Neural cell (in vitro differentiated cells): ENCODE results near the gene MAPT. TPM values are rescaled to one million over a fixed set of nuclear protein-coding genes. Genes with fewer than 3 reads are reported as not detected.

Experiments
- H2AFZ ChIP-seq: fragments of 200-600, 300-800 bp; sonication (generic), shearing (Covaris generic); 2 replicates; pipeline ENCODE4 v1.6.0; 2014; ENCODE audit warnings: low read depth, mild to moderate bottlenecking, antibody characterized with exemption, low read length, moderate library complexity
- H3F3A ChIP-seq: fragments of 200-600 bp; shearing (Covaris generic); 2 replicates; pipeline ENCODE4 v1.6.1; 2016; ENCODE audit warnings: mild to moderate bottlenecking, moderate library complexity, mixed read lengths, antibody characterized with exemption, low read length; ENCODE audit not compliant: insufficient read depth, poor library complexity, severe bottlenecking
- H3K27ac ChIP-seq: fragments of 200-600, 300-800 bp; sonication (generic), shearing (Covaris generic); 2 replicates; pipeline ENCODE4 v1.5.1; 2014; ENCODE audit warnings: mild to moderate bottlenecking, low read length, moderate library complexity
- H3K27me3 ChIP-seq: fragments of 300-800, 200-600 bp; sonication (generic), shearing (Covaris generic); 2 replicates; pipeline ENCODE4 v1.6.0; 2014; ENCODE audit warnings: mild to moderate bottlenecking, low read depth, low read length, moderate library complexity; ENCODE audit not compliant: insufficient read depth
- H3K36me3 ChIP-seq: fragments of 300-800, 200-600 bp; sonication (generic), shearing (Covaris generic); 2 replicates; pipeline ENCODE4 v1.5.1; 2014; ENCODE audit warnings: mild to moderate bottlenecking, antibody characterized with exemption, low read length, moderate library complexity; ENCODE audit not compliant: insufficient read depth
- H3K4me2 ChIP-seq: fragments of 300-800, 200-600 bp; sonication (generic), shearing (Covaris generic); 2 replicates; pipeline ENCODE4 v1.6.0; 2014; ENCODE audit warnings: mild to moderate bottlenecking, low read length
- H3K4me3 ChIP-seq: fragments of 300-800, 200-600 bp; sonication (generic), shearing (Covaris generic); 2 replicates; pipeline ENCODE4 v1.5.1; 2014; ENCODE audit warnings: mild to moderate bottlenecking, low read length, moderate library complexity
- H3K79me2 ChIP-seq: fragments of 200-600 bp; shearing (Covaris generic); replicated peaks from 2 replicates; pipeline ENCODE4 v1.6.0; 2014; ENCODE audit warnings: mild to moderate bottlenecking, low read length, moderate library complexity; ENCODE audit not compliant: insufficient read depth
- H3K9ac ChIP-seq: fragments of 300-800, 200-600 bp; sonication (generic), shearing (Covaris generic); 2 replicates; pipeline ENCODE4 v1.6.1; 2016; ENCODE audit warnings: mild to moderate bottlenecking, low read length, mixed read lengths
- H3K9me2 ChIP-seq: fragments of 200-600 bp; shearing (Covaris generic); 2 replicates; pipeline ENCODE4 v1.6.1; 2016; ENCODE audit warnings: mild to moderate bottlenecking, low read length, mixed read lengths; ENCODE audit not compliant: insufficient read depth
- H3K9me3 ChIP-seq: fragments of 200-600, 300-800 bp; sonication (generic), shearing (Covaris generic); 2 replicates; pipeline ENCODE4 v1.6.1; 2016; ENCODE audit warnings: mild to moderate bottlenecking, mixed run types, low read length, moderate library complexity, mixed read lengths
- H4K20me1 ChIP-seq: fragments of 200-600 bp; shearing (Covaris generic); 2 replicates; pipeline ENCODE4 v1.6.1; 2016; ENCODE audit warnings: mild to moderate bottlenecking, mixed run types; ENCODE audit not compliant: insufficient read depth
- EP300 ChIP-seq: fragments of 450-650 bp; conservative IDR thresholded peaks from 2 replicates; pipeline ENCODE4 v1.6.1; 2014; ENCODE audit warnings: antibody characterized with exemption, mild to moderate bottlenecking, moderate library complexity; ENCODE audit not compliant: poor library complexity, severe bottlenecking
- RAD21 ChIP-seq: fragments of 450-650 bp; conservative IDR thresholded peaks from 2 replicates; pipeline ENCODE4 v1.6.1; 2014; ENCODE audit warnings: antibody characterized with exemption, mild to moderate bottlenecking, moderate library complexity
- SMC3 ChIP-seq: fragments of 450-650 bp; conservative IDR thresholded peaks from 2 replicates; pipeline ENCODE4 v1.6.1; 2014; ENCODE audit warnings: antibody characterized with exemption, mild to moderate bottlenecking, moderate library complexity; ENCODE audit not compliant: poor library complexity
- TAF1 ChIP-seq: IDR thresholded peaks from 2 replicates; pipeline ENCODE4 v1.6.1; 2012; ENCODE audit warnings: low read depth
- polyA plus RNA-seq: library from polyadenylated mRNA; depleted of rRNA; stranded (reverse); fragments of >200 nt; gene quantifications from 2 replicates; pipeline ENCODE4 v1.2.3, GENCODE V29; 2014
- TF ChIP-seq, protein P1 (sequence below): IDR thresholded peaks from 2 replicates; pipeline ENCODE4 v1.6.1; 2012; ENCODE audit warnings: borderline replicate concordance
- TF ChIP-seq, protein P2 (sequence below): fragments of 450-650 bp; IDR thresholded peaks from 2 replicates; pipeline ENCODE4 v1.5.1; 2014; ENCODE audit warnings: antibody characterized with exemption, mild to moderate bottlenecking, moderate library complexity; ENCODE audit not compliant: poor library complexity, severe bottlenecking

The MAPT gene
- polyA plus RNA-seq, 1 donor from 2014 or later: 94.5 TPM

DNA sequence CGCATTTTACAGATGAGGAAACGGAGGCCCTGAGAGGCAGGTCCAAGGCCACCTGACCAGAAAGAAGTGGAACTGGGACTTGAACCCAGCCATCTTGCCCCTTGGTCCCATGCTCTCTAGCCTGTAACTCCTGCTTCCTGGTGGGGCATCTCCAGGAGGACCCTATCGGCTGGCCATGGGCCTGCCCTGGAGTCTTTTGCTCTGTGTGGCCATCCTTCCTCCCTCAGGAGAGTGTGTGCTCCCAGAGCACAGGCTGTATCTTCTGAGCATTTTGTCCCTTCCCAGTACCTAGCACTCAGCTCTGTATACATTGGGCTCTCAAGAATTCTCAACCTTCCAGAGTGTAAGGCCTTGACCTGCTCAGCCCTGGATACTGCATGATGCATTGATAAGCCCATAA, 76.3 kb downstream of the MAPT start:
- H3F3A ChIP-seq: no peaks in the 10 kb centered on the region
- peaks cover 13% of the 10 kb centered on the region for H3K36me3 ChIP-seq
- TF ChIP-seq, protein P1, sequence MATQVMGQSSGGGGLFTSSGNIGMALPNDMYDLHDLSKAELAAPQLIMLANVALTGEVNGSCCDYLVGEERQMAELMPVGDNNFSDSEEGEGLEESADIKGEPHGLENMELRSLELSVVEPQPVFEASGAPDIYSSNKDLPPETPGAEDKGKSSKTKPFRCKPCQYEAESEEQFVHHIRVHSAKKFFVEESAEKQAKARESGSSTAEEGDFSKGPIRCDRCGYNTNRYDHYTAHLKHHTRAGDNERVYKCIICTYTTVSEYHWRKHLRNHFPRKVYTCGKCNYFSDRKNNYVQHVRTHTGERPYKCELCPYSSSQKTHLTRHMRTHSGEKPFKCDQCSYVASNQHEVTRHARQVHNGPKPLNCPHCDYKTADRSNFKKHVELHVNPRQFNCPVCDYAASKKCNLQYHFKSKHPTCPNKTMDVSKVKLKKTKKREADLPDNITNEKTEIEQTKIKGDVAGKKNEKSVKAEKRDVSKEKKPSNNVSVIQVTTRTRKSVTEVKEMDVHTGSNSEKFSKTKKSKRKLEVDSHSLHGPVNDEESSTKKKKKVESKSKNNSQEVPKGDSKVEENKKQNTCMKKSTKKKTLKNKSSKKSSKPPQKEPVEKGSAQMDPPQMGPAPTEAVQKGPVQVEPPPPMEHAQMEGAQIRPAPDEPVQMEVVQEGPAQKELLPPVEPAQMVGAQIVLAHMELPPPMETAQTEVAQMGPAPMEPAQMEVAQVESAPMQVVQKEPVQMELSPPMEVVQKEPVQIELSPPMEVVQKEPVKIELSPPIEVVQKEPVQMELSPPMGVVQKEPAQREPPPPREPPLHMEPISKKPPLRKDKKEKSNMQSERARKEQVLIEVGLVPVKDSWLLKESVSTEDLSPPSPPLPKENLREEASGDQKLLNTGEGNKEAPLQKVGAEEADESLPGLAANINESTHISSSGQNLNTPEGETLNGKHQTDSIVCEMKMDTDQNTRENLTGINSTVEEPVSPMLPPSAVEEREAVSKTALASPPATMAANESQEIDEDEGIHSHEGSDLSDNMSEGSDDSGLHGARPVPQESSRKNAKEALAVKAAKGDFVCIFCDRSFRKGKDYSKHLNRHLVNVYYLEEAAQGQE: no peak
- TF ChIP-seq, protein P2, sequence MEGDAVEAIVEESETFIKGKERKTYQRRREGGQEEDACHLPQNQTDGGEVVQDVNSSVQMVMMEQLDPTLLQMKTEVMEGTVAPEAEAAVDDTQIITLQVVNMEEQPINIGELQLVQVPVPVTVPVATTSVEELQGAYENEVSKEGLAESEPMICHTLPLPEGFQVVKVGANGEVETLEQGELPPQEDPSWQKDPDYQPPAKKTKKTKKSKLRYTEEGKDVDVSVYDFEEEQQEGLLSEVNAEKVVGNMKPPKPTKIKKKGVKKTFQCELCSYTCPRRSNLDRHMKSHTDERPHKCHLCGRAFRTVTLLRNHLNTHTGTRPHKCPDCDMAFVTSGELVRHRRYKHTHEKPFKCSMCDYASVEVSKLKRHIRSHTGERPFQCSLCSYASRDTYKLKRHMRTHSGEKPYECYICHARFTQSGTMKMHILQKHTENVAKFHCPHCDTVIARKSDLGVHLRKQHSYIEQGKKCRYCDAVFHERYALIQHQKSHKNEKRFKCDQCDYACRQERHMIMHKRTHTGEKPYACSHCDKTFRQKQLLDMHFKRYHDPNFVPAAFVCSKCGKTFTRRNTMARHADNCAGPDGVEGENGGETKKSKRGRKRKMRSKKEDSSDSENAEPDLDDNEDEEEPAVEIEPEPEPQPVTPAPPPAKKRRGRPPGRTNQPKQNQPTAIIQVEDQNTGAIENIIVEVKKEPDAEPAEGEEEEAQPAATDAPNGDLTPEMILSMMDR: no peak
- TF ChIP-seq TAF1: no peak
- H4K20me1 ChIP-seq: no peaks in the 10 kb centered on the region
- H3K27me3 ChIP-seq: no peaks in the 10 kb centered on the region
- no peak overlapping the region for H3K9ac ChIP-seq
- no peak overlapping the region for H3K4me2 ChIP-seq
- no peak overlapping the region for H3K27ac ChIP-seq
- no peaks in the 10 kb centered on the region for H3K79me2 ChIP-seq
- H3K9me2 ChIP-seq: no peaks in the 10 kb centered on the region
- H3K4me3 ChIP-seq: no peak overlapping the region
- H3K9me3 ChIP-seq: no peaks in the 10 kb centered on the region
- H2AFZ ChIP-seq: no peak overlapping the region

DNA sequence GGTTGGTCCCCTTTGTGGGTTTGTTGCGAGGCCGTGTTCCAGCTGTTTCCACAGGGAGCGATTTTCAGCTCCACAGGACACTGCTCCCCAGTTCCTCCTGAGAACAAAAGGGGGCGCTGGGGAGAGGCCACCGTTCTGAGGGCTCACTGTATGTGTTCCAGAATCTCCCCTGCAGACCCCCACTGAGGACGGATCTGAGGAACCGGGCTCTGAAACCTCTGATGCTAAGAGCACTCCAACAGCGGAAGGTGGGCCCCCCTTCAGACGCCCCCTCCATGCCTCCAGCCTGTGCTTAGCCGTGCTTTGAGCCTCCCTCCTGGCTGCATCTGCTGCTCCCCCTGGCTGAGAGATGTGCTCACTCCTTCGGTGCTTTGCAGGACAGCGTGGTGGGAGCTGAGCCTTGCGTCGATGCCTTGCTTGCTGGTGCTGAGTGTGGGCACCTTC, 77.4 kb downstream of the MAPT start:
- H2AFZ ChIP-seq: no peak overlapping the region

More for the DNA sequence above, 77.4 kb downstream of the MAPT start:
- no peaks in the 10 kb centered on the region for H3K79me2 ChIP-seq
- H3F3A ChIP-seq: no peaks in the 10 kb centered on the region
- H3K9me2 ChIP-seq: no peaks in the 10 kb centered on the region
- no peak overlapping the region for H3K4me2 ChIP-seq
- TF ChIP-seq, protein P1: no peak
- TF ChIP-seq EP300 (no peak), SMC3 (no peak), RAD21 (no peak), TAF1 (no peak)
- no peak overlapping the region for H3K9ac ChIP-seq
- no peak overlapping the region for H3K4me3 ChIP-seq
- no peaks in the 10 kb centered on the region for H3K27me3 ChIP-seq
- H3K9me3 ChIP-seq: no peaks in the 10 kb centered on the region
- H4K20me1 ChIP-seq: no peaks in the 10 kb centered on the region
- H3K36me3 ChIP-seq: peaks cover 13% of the 10 kb centered on the region
- H3K27ac ChIP-seq: no peak overlapping the region
